Transverse colon (tissue), 4 donors: ENCODE data around the gene SYT1. TPM values are rescaled to one million over a fixed set of nuclear protein-coding genes. Genes with fewer than 3 reads are reported as not detected.

Experiments used
- DNase-seq: peaks from one replicate; pipeline ENCODE4 v3.0.0-alpha.2; 2019
- H3K27ac ChIP-seq, 4 donors: fragments of 200-600 bp; sonication (generic); 2 replicates each; pipeline ENCODE4 v1.5.1; 2016 to 2018; ENCODE audit warnings: inconsistent platforms in 4 of 4
- H3K27me3 ChIP-seq: fragments of 200-600 bp; sonication (generic); 2 replicates; pipeline ENCODE4 v1.5.1; 2017; ENCODE audit warnings: inconsistent platforms
- H3K36me3 ChIP-seq, 4 donors: fragments of 200-600 bp; sonication (generic); 2 replicates each; pipeline ENCODE4 v1.5.1; 2017 to 2019; ENCODE audit warnings: inconsistent platforms in 4 of 4
- H3K4me1 ChIP-seq, 4 donors: fragments of 200-600 bp; sonication (generic); 2 replicates each; pipeline ENCODE4 v1.5.1; 2017 to 2020; ENCODE audit warnings: inconsistent platforms in 4 of 4
- H3K4me3 ChIP-seq, 4 donors: fragments of 200-600 bp; sonication (generic); 1 replicate in 1 of 4; 2 replicates in 3 of 4; pipeline versions ENCODE4 v1.5.1 to v1.6.1; 2017 to 2019; ENCODE audit warnings: inconsistent platforms in 4 of 4
- H3K9me3 ChIP-seq, 2 donors: fragments of 200-600 bp; sonication (generic); 2 replicates each; pipeline ENCODE4 v1.5.1; 2017 to 2019; ENCODE audit warnings: inconsistent platforms in 2 of 2
- EP300 ChIP-seq: sonication (generic); formaldehyde crosslinking; IDR thresholded peaks from one replicate; pipeline ENCODE4 v1.6.1; 2017; ENCODE audit warnings: antibody characterized with exemption, low read depth
- POLR2A ChIP-seq: fragments of 450-650 bp; IDR thresholded peaks from one replicate; pipeline ENCODE4 v1.6.1; 2016; ENCODE audit warnings: antibody characterized with exemption, mild to moderate bottlenecking, moderate library complexity
- POLR2AphosphoS5 ChIP-seq, 3 donors: sonication (generic); formaldehyde crosslinking; IDR thresholded peaks; one replicate each; pipeline ENCODE4 v1.6.1; 2016; ENCODE audit warnings: antibody characterized with exemption in 3 of 3
- WGBS, 2 donors: methylation state at CpG; one replicate each; pipeline ENCODE4 v1.1.5; 2018; ENCODE audit warnings: low coverage in 1 of 2; 5-methylcytosine and 5-hydroxymethylcytosine counted together
- in situ Hi-C, 4 donors: fragments of 200-750 bp; cut with MboI; loops; one replicate each; pipeline versions ENCODE4 v1.15.0 to v1.15.1; 2017; ENCODE audit warnings: low sequenced_read_pairs in 3 of 4, low pct_ligation_motif_present in 1 of 4, low pct_unique_long_range_greater_than_20kb in 1 of 4
- intact Hi-C: fragments of 100-400 bp; cut with DNase I; formaldehyde crosslinking; loops from one replicate; pipeline ENCODE4 v1.15.1; 2023; ENCODE audit warnings: low total_unique reads
- total RNA-seq, 4 donors: library from RNA; depleted of rRNA; stranded (reverse); fragments of >200 nt; gene quantifications; one replicate each; pipeline ENCODE4 v1.1.0, GENCODE V29; 2016
- TF ChIP-seq, protein P1 (sequence below), 5 experiments: fragments of 200-600 bp in 3 of 5; fragments of 450-650 bp in 2 of 5; sonication (generic) in 3 of 5; IDR thresholded peaks; 1 replicate in 2 of 5; 2 replicates in 3 of 5; pipeline ENCODE4 v1.5.1; 2016 to 2017; ENCODE audit warnings: antibody characterized with exemption in 5 of 5, inconsistent platforms in 3 of 5, mild to moderate bottlenecking in 2 of 5, moderate library complexity in 1 of 5

SYT1 gene
- total RNA-seq, 4 donors from 2014 or later, result 0.60 to 4.9 (median 2.1) TPM

DNA sequence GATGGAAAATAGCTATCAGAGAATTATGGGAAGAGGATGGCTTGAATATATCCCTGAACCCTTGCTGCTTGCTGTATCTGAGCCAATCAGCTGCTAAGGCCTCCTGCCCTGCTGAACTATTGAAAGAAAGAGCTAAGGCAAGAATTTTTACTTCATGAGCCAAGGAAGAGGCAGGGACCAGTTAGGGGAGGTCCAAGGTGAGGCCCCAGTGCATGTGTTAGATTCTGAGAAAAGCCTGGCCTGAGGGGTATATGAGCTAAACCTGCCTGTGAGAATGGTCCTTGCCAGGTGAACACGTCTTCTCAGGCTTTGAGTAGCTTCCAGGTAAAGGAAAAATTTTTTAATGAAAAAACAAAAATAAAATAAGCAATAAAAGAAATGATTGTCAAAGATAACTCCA, 218.0 kb downstream of the SYT1 start:
- intact Hi-C loops (no loop called here), in situ Hi-C loops (no loop called here)
- 60 to 83% methylated on average over 1 of the region's 1 CpG for WGBS, 2 donors
- no peak overlapping the region for H3K27ac ChIP-seq
- no peak overlapping the region for H3K4me3 ChIP-seq
- no peaks in the 10 kb centered on the region for H3K27me3 ChIP-seq
- H3K36me3 ChIP-seq, result no peaks in the 10 kb centered on the region
- TF ChIP-seq POLR2AphosphoS5 (IDR thresholded peaks at IDR 0.05) (no peak), POLR2A (no peak), EP300 (no peak)
- TF ChIP-seq, protein P1, sequence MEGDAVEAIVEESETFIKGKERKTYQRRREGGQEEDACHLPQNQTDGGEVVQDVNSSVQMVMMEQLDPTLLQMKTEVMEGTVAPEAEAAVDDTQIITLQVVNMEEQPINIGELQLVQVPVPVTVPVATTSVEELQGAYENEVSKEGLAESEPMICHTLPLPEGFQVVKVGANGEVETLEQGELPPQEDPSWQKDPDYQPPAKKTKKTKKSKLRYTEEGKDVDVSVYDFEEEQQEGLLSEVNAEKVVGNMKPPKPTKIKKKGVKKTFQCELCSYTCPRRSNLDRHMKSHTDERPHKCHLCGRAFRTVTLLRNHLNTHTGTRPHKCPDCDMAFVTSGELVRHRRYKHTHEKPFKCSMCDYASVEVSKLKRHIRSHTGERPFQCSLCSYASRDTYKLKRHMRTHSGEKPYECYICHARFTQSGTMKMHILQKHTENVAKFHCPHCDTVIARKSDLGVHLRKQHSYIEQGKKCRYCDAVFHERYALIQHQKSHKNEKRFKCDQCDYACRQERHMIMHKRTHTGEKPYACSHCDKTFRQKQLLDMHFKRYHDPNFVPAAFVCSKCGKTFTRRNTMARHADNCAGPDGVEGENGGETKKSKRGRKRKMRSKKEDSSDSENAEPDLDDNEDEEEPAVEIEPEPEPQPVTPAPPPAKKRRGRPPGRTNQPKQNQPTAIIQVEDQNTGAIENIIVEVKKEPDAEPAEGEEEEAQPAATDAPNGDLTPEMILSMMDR (IDR thresholded peaks at IDR 0.05), result no peak
- DNase-seq, result no peak
- no peaks in the 10 kb centered on the region for H3K4me1 ChIP-seq
- H3K9me3 ChIP-seq, result no peaks in the 10 kb centered on the region

DNA sequence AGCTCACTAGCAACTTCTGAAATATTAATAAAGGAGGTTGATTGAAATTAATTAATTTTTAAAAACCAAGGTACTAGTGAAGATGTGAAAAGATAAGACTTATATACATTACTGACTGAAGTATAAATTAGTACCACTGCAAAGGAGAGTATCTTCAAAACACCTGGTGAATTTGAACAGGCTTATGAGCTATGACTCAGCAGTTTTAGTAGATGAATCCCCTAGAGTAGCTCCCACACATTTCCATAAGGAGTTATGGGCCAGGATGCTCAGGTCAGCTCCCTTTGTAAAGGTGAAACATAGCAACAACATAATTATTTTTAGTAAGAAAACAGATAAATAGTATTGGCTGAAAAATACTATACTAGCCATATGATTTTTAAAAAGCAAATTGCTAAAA, 218.6 kb downstream of the SYT1 start:
- H3K36me3 ChIP-seq, result no peaks in the 10 kb centered on the region
- no peaks in the 10 kb centered on the region for H3K9me3 ChIP-seq
- no peaks in the 10 kb centered on the region for H3K27me3 ChIP-seq
- DNase-seq, result no peak
- no peak overlapping the region for H3K4me3 ChIP-seq
- TF ChIP-seq EP300 (no peak), POLR2A (no peak), POLR2AphosphoS5 (IDR thresholded peaks at IDR 0.05) (no peak)
- TF ChIP-seq, protein P1 (IDR thresholded peaks at IDR 0.05), result no peak
- no peak overlapping the region for H3K27ac ChIP-seq
- in situ Hi-C loops (no loop called here), intact Hi-C loops (no loop called here)
- H3K4me1 ChIP-seq, result no peaks in the 10 kb centered on the region

DNA sequence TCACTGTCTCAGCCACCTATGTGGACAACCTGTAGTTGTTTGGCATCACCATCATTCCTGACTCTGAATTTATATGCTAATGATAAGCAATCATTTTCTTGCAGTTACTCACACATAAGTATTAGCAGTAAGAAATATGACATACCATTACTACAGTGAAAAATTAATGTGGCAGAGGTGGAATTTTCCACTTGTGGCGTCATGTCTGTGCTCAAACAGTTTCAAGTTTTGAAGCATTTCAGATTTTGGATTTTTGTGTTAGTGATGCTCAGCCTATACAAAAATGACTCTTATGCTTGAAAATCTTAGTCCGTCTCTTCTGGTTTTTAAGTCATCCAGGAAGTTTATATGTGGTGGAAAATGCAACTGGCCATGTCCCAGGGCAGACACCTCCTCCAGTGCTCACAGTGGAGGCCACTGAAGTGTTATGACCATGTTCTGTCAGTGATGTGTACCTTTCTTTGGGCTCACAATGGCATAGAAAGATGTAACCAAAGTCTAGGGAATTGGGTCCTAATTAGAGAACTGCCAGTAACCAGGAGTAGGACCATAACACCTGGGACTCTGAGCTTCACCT, 220.6 kb downstream of the SYT1 start:
- no peak overlapping the region for H3K27ac ChIP-seq
- no peaks in the 10 kb centered on the region for H3K9me3 ChIP-seq
- no peaks in the 10 kb centered on the region for H3K27me3 ChIP-seq
- H3K36me3 ChIP-seq, result no peaks in the 10 kb centered on the region
- no peaks in the 10 kb centered on the region for H3K4me1 ChIP-seq
- in situ Hi-C loops, result no loop called here
- DNase-seq, result no peak
- TF ChIP-seq, protein P1 (IDR thresholded peaks at IDR 0.05), result no peak
- no peak for TF ChIP-seq POLR2AphosphoS5 (IDR thresholded peaks at IDR 0.05)
- TF ChIP-seq EP300, result no peak
- no peak for TF ChIP-seq POLR2A
- no peak overlapping the region for H3K4me3 ChIP-seq
- intact Hi-C loops, result no loop called here
- WGBS, 2 donors, result 81 to 85% methylated on average over 2 of the region's 2 CpGs

DNA sequence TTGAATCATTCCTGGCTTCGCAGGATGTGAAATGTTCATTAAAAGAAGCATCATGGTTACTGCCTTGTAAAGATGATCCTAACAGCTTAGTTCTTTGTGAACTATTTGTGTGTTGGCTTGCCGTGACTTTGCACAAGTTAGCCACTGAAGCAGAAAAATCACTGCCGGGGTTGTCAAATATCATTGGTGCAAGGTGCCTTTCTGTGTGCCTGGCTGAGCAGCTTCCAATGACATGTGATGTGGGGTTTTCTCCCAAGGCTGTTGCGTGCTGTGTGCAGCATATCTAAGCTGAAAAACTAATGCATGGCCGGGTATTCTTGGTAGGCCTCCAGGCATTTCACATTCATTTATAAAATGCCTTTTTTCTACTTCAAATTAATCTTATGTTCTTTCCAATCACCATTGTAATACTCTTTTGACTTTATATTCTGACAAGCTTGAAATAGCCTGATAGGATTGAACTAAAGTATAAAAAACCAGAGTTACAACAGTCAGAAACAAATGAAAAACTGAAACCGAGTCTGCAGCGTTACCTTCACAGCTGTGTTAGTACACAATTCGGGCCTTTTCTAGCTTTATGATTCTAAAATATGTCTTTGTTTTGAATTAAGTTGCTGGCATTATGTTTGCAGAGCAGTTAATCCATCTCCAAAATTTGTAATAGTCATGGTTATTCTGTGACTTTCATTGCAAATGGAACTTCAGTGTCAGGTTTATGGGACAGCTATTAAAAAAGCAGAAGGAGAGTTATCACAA, 222.1 kb downstream of the SYT1 start:
- WGBS, 2 donors, result 38 to 61% methylated on average over 5 to 8 of the region's 8 CpGs

More for the DNA sequence above, 222.1 kb downstream of the SYT1 start:
- in situ Hi-C loops, result no loop called here
- H3K4me1 ChIP-seq, result no peaks in the 10 kb centered on the region
- TF ChIP-seq POLR2A (no peak), POLR2AphosphoS5 (IDR thresholded peaks at IDR 0.05) (no peak), EP300 (no peak)
- TF ChIP-seq, protein P1 (IDR thresholded peaks at IDR 0.05), result no peak
- no peaks in the 10 kb centered on the region for H3K27me3 ChIP-seq
- no peak for DNase-seq
- H3K4me3 ChIP-seq, result no peak overlapping the region
- no peaks in the 10 kb centered on the region for H3K9me3 ChIP-seq
- H3K27ac ChIP-seq, result no peak overlapping the region
- intact Hi-C loops, result no loop called here
- H3K36me3 ChIP-seq, result no peaks in the 10 kb centered on the region
